BJ (cell line): Measurements from ENCODE around the gene TMCC3. TPM values are rescaled to one million over a fixed set of nuclear protein-coding genes. Genes with fewer than 3 reads are reported as not detected.

Experiments
- CTCF ChIA-PET: fragments of 350-600 bp; formaldehyde crosslinking; extraction: SDS; loops from one replicate; lab custom pipeline; 2021; ENCODE audit warnings: antibody characterized with exemption, inconsistent platforms; lab: Yijun Ruan, JAX
- POLR2A ChIA-PET: fragments of 300-600 bp; sonication (Branson Sonifier 250); formaldehyde crosslinking; extraction: SDS; loops from one replicate; lab custom pipeline; 2021; ENCODE audit warnings: antibody characterized with exemption; lab: Charles Lee
- DNase-seq: peaks from one replicate; pipeline ENCODE4 v3.0.0-alpha.2; 2011; ENCODE audit warnings: low read depth
- H3K27me3 ChIP-seq: 2 replicates; pipeline ENCODE4 v1.6.0; 2011; ENCODE audit warnings: low read length; ENCODE audit not compliant: control insufficient read depth, insufficient read depth
- H3K36me3 ChIP-seq: 2 replicates; pipeline ENCODE4 v1.5.1; 2011; ENCODE audit warnings: low read length; ENCODE audit not compliant: control insufficient read depth, insufficient read depth
- H3K4me3 ChIP-seq: 2 replicates; pipeline ENCODE4 v1.5.1; 2011; ENCODE audit warnings: low read depth, mild to moderate bottlenecking, control low read depth, low read length
- CTCF ChIP-seq: IDR thresholded peaks from 2 replicates; pipeline ENCODE4 v1.5.1; 2011; ENCODE audit warnings: low read depth, mild to moderate bottlenecking, control low read depth, inconsistent platforms, low read length, moderate library complexity; ENCODE audit not compliant: insufficient read depth
- polyA plus RNA-seq: library from polyadenylated mRNA; depleted of rRNA; stranded (reverse); fragments of >200 nt; gene quantifications from 2 replicates; pipeline ENCODE4 v1.2.3, GENCODE V29; 2011

The TMCC3 gene
- polyA plus RNA-seq, 1 experiment = not detected

GRCh38 chr12:94690198-94690771 is 39.9 kb upstream of the TMCC3 start:
- CTCF ChIA-PET = no interaction called here
- POLR2A ChIA-PET = no interaction called here
- peaks cover 3% of the 10 kb centered on the region; the same call in 1 of the 2 replicates for H3K27me3 ChIP-seq
- DNase-seq = no peak
- H3K4me3 ChIP-seq = no peak overlapping the region
- TF ChIP-seq CTCF = no peak
- H3K36me3 ChIP-seq = no peaks in the 10 kb centered on the region

- Histone ChIP-seq H3K4me3 (no peak overlapping the region), H3K27me3 (peaks cover 3% of the 10 kb centered on the region; the same call in 1 of the 2 replicates), H3K36me3 (no peaks in the 10 kb centered on the region)
- CTCF ChIA-PET = no interaction called here
- POLR2A ChIA-PET = no interaction called here
- DNase-seq = no peak
- TF ChIP-seq CTCF = no peak
These were observed 39.3 kb upstream of the TMCC3 start for GRCh38 chr12:94689646-94690036.

GRCh38 chr12:94689002-94689645 is 38.8 kb upstream of the TMCC3 start:
- ChIA-PET CTCF (interaction anchor here (0.6 kb wide), 1 partner anchor 112 kb away, joined by 3 read pairs; no protein-coding TSS in a partner anchor), POLR2A (no interaction called here)
- H3K27me3 ChIP-seq = peaks cover 3% of the 10 kb centered on the region; the same call in 1 of the 2 replicates
- no peak for DNase-seq
- H3K36me3 ChIP-seq = no peaks in the 10 kb centered on the region
- TF ChIP-seq CTCF = no peak
- no peak overlapping the region for H3K4me3 ChIP-seq

- ChIA-PET CTCF (no interaction called here), POLR2A (no interaction called here)
- Histone ChIP-seq H3K4me3 (no peak overlapping the region), H3K27me3 (peaks cover 3% of the 10 kb centered on the region; the same call in 1 of the 2 replicates), H3K36me3 (no peaks in the 10 kb centered on the region)
- no peak for DNase-seq
- no peak for TF ChIP-seq CTCF
These were observed 37.5 kb upstream of the TMCC3 start for GRCh38 chr12:94687891-94688290.

GRCh38 chr12:94686834-94687628 is 36.7 kb upstream of the TMCC3 start:
- Histone ChIP-seq H3K36me3 (no peaks in the 10 kb centered on the region), H3K4me3 (no peak overlapping the region), H3K27me3 (peaks cover 3% of the 10 kb centered on the region; the same call in 1 of the 2 replicates)
- no peak for DNase-seq
- TF ChIP-seq CTCF = no peak
- ChIA-PET CTCF (interaction anchor here (1.1 kb wide), 1 partner anchor 9 kb away, joined by 3 read pairs; no protein-coding TSS in a partner anchor), POLR2A (no interaction called here)
